22Rv1 (cell line): ENCODE data around the gene CD93.

Experiments
- H3K27ac ChIP-seq: fragments of 450-650 bp; 2 replicates; pipeline ENCODE4 v1.5.1; 2017
- ZFX ChIP-seq: fragments of 450-650 bp; IDR thresholded peaks from 2 replicates; pipeline ENCODE4 v1.6.1; 2017; ENCODE audit warnings: antibody characterized with exemption, borderline replicate concordance
- TF ChIP-seq, protein P1 (sequence below): fragments of 450-650 bp; IDR thresholded peaks from 2 replicates; pipeline ENCODE4 v1.5.1; 2017; ENCODE audit warnings: mild to moderate bottlenecking

The CD93 gene

DNA sequence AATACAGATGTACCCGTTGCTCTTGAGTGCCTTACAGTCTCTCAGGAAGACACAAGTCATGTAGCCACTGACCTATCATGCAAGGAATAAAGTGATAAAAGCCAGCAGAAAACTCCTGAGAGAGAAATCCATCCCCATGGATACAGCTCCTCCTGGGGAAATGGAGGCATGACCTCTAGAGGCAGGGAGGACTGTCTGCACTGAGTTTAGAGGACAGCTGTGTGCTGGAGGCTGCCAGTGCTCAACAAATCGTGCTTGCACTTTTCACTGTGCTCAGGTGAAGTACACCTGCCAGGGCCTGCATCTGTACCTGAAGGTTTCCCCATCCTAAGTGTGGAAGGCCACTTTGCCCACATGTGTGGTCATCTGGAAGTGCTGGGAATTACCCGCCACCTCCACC, 12.1 kb downstream of the CD93 start:
- no peak overlapping the region for H3K27ac ChIP-seq
- TF ChIP-seq, protein P1, sequence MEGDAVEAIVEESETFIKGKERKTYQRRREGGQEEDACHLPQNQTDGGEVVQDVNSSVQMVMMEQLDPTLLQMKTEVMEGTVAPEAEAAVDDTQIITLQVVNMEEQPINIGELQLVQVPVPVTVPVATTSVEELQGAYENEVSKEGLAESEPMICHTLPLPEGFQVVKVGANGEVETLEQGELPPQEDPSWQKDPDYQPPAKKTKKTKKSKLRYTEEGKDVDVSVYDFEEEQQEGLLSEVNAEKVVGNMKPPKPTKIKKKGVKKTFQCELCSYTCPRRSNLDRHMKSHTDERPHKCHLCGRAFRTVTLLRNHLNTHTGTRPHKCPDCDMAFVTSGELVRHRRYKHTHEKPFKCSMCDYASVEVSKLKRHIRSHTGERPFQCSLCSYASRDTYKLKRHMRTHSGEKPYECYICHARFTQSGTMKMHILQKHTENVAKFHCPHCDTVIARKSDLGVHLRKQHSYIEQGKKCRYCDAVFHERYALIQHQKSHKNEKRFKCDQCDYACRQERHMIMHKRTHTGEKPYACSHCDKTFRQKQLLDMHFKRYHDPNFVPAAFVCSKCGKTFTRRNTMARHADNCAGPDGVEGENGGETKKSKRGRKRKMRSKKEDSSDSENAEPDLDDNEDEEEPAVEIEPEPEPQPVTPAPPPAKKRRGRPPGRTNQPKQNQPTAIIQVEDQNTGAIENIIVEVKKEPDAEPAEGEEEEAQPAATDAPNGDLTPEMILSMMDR: no peak
- TF ChIP-seq ZFX: no peak

DNA sequence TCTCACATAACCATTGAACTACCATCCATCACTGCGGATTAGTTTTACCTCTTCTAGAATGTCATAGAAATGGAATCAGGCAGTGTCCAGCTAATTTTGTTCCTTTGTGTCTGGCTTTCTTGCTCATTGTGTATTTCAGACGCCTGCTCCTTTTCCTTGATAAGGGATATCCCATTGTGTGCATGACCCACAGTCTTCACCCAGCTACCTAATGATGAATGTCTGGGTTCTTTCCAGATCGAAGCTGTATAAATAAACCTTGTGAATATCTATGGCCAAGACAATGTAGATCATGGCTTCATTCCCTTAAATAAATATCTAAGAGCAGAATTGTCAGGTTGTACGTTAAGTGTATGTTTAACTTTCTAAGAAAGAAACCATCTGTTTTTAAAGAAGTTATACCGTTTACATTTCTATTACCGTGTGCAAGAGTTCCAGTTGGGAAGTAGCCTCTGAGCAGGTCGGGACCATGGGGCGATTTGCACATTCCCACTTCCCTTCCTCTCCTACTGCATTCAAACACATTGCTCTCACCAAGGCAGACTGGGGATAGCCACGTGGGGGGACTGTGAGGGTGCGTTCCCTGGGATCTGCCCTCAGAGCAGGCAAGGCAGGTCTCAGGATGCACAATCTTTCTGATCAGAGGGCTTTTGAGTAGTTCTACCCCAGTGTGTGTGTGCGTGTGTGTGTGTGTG, 13.1 kb downstream of the CD93 start:
- TF ChIP-seq, protein P1: no peak
- no peak for TF ChIP-seq ZFX

DNA sequence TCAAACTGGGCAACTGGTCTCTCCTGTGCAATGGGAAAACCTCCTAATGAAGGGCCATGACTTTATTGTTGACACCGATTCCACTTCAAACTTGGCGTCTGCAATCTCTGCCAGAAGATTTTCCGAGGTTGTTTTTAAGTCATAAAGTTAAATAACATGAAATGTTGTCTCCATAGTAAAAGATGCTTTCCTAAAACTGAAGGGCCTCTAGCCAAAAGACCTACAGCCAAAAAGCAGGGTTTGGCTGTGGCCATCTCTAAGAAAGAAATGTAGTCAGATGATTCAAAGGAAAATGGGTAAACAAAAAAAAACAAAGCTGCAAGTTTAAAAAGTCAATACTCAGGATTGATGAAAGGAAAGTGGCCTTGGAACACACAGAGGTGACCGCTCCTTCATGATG, 14.1 kb downstream of the CD93 start:
- no peak for TF ChIP-seq ZFX
- TF ChIP-seq, protein P1: no peak
- no peak overlapping the region for H3K27ac ChIP-seq

More for the DNA sequence above, 13.1 kb downstream of the CD93 start:
- H3K27ac ChIP-seq: no peak overlapping the region

DNA sequence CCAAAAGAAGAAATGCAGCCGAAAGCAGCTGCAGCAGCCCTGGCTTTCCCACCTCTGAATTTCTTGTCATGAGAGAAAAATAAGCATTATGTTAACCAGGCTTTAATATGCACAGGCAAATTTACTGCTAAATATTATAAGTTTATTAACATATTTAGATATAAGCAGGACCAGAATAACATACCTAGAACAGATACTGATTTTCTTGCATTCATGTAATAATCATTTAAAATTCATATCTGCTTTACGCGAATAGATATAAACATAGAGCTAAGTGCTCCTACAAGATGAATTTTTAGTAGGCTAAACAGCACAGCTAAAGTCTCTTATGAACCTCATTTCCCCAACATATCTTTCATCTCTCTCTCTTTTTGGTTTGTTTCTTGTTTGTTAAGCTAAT, 14.7 kb downstream of the CD93 start:
- no peak overlapping the region for H3K27ac ChIP-seq
- TF ChIP-seq, protein P1: no peak
- no peak for TF ChIP-seq ZFX

DNA sequence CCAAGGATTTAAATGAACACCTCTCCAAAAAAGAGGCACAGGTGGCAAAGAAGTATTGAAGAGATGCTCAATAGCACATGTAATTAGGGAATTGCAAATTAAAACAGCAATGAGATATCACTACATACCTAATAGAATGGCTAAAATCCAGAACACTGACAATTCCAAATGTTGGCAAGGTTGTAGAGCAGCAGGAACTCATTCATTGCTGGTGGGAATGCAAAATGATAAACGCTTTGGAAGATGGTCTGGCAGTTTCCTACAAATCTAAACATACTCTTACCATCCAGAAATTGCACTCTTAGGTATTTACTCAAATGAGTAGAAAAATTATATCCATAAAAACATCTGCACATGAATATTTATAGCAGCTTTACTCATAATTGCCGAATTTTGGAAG, 17.0 kb downstream of the CD93 start:
- no peak overlapping the region for H3K27ac ChIP-seq
- TF ChIP-seq ZFX: no peak
- TF ChIP-seq, protein P1: no peak

DNA sequence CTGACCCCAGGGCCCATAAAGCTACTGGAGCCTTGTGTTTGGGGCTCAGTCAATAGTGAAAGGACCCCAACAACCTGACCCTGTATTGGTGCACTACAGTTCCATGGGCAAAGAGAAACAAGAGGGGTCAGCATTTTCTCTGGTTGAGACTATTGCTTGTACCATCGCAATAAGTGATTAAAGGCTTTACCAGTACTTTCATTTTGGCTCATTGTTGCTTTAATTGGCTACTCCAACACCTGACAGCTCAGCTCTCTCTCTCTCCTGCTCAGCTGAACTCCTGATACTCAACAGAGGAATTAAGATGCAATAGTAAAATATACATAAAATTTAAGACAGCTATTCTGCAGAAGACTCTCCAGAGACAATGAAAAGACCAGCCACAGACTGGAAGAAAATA, 17.8 kb downstream of the CD93 start:
- TF ChIP-seq, protein P1: no peak
- no peak for TF ChIP-seq ZFX
- H3K27ac ChIP-seq: no peak overlapping the region

DNA sequence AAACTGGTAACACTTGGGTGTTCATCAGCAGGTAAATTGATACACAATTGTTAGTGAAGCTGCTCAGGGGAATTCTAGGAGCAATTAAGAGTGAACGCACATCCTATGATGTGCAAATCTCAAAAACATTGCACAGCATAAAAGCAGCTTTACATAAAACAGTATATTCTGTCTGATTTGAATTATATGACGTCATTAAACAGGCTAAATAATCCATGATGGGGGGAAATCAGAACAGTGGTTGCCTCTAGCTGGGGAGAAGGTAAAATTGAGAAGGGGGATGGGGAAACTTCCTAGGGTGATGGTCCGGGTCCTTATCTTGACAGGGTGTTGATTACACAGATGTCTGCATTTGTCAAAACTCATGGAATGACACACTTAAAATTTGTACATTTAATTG, 19.4 kb downstream of the CD93 start:
- TF ChIP-seq, protein P1: no peak
- TF ChIP-seq ZFX: no peak
- no peak overlapping the region for H3K27ac ChIP-seq
